Keratinocyte (primary cell): ENCODE data around the gene CHD2. TPM values are rescaled to one million over a fixed set of nuclear protein-coding genes. Genes with fewer than 3 reads are reported as not detected.

ENCODE experiments used
- DNase-seq: peaks from one replicate; pipeline ENCODE4 v3.0.0-alpha.2; 2011; ENCODE audit warnings: low read depth, missing footprints, low spot score
- FAIRE-seq: peaks from 2 replicates; lab custom pipeline; 2011; peaks lifted over from hg19 to GRCh38; lab: Jason Lieb, UNC
- H2AFZ ChIP-seq: 2 replicates; pipeline ENCODE4 v1.6.0; 2012; ENCODE audit warnings: low read length, control low read depth, inconsistent platforms; ENCODE audit not compliant: control insufficient read depth
- H3K27ac ChIP-seq: 2 replicates; pipeline ENCODE4 v1.5.1; 2011; ENCODE audit warnings: low read length; ENCODE audit not compliant: control insufficient read depth, insufficient read depth
- H3K27me3 ChIP-seq: 3 replicates; pipeline ENCODE4 v1.6.0; 2011; ENCODE audit warnings: low read length; ENCODE audit not compliant: control insufficient read depth, insufficient read depth; ENCODE audit errors: extremely low read depth
- H3K36me3 ChIP-seq, 2 experiments: 2 replicates in 1 of 2; 3 replicates in 1 of 2; pipeline ENCODE4 v1.5.1; 2011; ENCODE audit warnings: low read length in 2 of 2, mild to moderate bottlenecking in 1 of 2; ENCODE audit not compliant: control insufficient read depth in 2 of 2, insufficient read depth in 2 of 2; ENCODE audit errors: extremely low read depth in 1 of 2
- H3K4me1 ChIP-seq: 3 replicates; pipeline ENCODE4 v1.5.1; 2011; ENCODE audit warnings: low read length; ENCODE audit not compliant: control insufficient read depth, insufficient read depth; ENCODE audit errors: extremely low read depth
- H3K4me2 ChIP-seq: 3 replicates; pipeline ENCODE4 v1.6.0; 2011; ENCODE audit warnings: low read depth, low read length; ENCODE audit not compliant: control insufficient read depth, insufficient read depth; ENCODE audit errors: extremely low read depth
- H3K4me3 ChIP-seq, 3 experiments: fragments of 200-600 bp in 1 of 3; sonication (generic) in 1 of 3; 2 replicates in 2 of 3; 3 replicates in 1 of 3; pipeline ENCODE4 v1.5.1; 2011 to 2016; ENCODE audit warnings: low read length in 3 of 3, mild to moderate bottlenecking in 3 of 3, control low read depth in 2 of 3, inconsistent platforms in 1 of 3, low read depth in 1 of 3, mixed read lengths in 1 of 3, mixed run types in 1 of 3, moderate library complexity in 1 of 3; ENCODE audit not compliant: control insufficient read depth in 2 of 3, insufficient read depth in 2 of 3; ENCODE audit errors: extremely low read depth in 1 of 3
- H3K79me2 ChIP-seq: 2 replicates; pipeline ENCODE4 v1.6.0; 2012; ENCODE audit warnings: low read length; ENCODE audit not compliant: control insufficient read depth, insufficient read depth
- H3K9ac ChIP-seq: 3 replicates; pipeline ENCODE4 v1.6.0; 2011; ENCODE audit warnings: low read length; ENCODE audit not compliant: control insufficient read depth, insufficient read depth; ENCODE audit errors: extremely low read depth
- H3K9me1 ChIP-seq: 3 replicates; pipeline ENCODE4 v1.6.0; 2011; ENCODE audit warnings: low read length; ENCODE audit not compliant: control insufficient read depth, insufficient read depth; ENCODE audit errors: extremely low read depth
- H3K9me3 ChIP-seq: 2 replicates; pipeline ENCODE4 v1.5.1; 2012; ENCODE audit warnings: low read depth, low read length; ENCODE audit not compliant: control insufficient read depth
- H4K20me1 ChIP-seq: 3 replicates; pipeline ENCODE4 v1.6.0; 2011; ENCODE audit warnings: low read length; ENCODE audit not compliant: control insufficient read depth, insufficient read depth; ENCODE audit errors: extremely low read depth
- CTCF ChIP-seq, 3 experiments: IDR thresholded peaks in 1 of 3; conservative IDR thresholded peaks in 1 of 3; optimal IDR thresholded peaks in 1 of 3; 2 replicates in 2 of 3; 3 replicates in 1 of 3; pipeline versions ENCODE3 to v1.5.1; 2011; ENCODE audit warnings: low read length in 3 of 3, mild to moderate bottlenecking in 3 of 3, moderate library complexity in 2 of 3, control low read depth in 1 of 3, inconsistent platforms in 1 of 3; ENCODE audit not compliant: insufficient read depth in 2 of 3; ENCODE audit errors: extremely low read depth in 1 of 3
- EZH2 ChIP-seq: IDR thresholded peaks from one replicate; pipeline ENCODE4 v1.6.1; 2012; ENCODE audit warnings: inconsistent platforms, mild to moderate bottlenecking, low read length, moderate library complexity
- dilution Hi-C: fragments of 300-500 bp; cut with MboI; formaldehyde crosslinking; loops from one replicate; pipeline ENCODE4 v1.7.0; 2020; ENCODE audit warnings: low sequenced_read_pairs; ENCODE audit not compliant: extremely low pct_ligation_motif_present
- polyA plus RNA-seq, 5 experiments: library from polyadenylated mRNA; depleted of rRNA in 3 of 5; stranded (reverse) in 3 of 5; stranded (forward) in 1 of 5; unstranded in 1 of 5; fragments of >200 nt; gene quantifications; 1 replicate in 1 of 5; 2 replicates in 3 of 5; 3 replicates in 1 of 5; pipeline versions ENCODE4 v1.2.1 to v1.2.3, GENCODE V29; 2011 to 2012; ENCODE audit warnings: missing spikeins in 2 of 5, low read depth in 1 of 5, low replicate concordance in 1 of 5

The CHD2 gene
- polyA plus RNA-seq, 1 donor (not counting 4 experiments of a cell fraction or from before 2014, with no cell fraction given): 62.0 TPM

GRCh38 chr15:93050648-93051047 lies 150.5 kb downstream of the CHD2 start:
- H3K9ac ChIP-seq: no peak overlapping the region
- no peaks in the 10 kb centered on the region for H3K9me1 ChIP-seq
- TF ChIP-seq EZH2 (no peak), CTCF (optimal IDR thresholded peaks at IDR 0.05 in 1 of 3, IDR thresholded peaks at IDR 0.05 in 1 of 3, conservative IDR thresholded peaks at IDR 0.05 in 1 of 3; ENCODE audit: extremely low read depth in 1 of 3, insufficient read depth in 2 of 3, low read length in 3 of 3) (no peak)
- no peaks in the 10 kb centered on the region for H3K36me3 ChIP-seq
- peaks cover 8% of the 10 kb centered on the region for H3K27me3 ChIP-seq
- FAIRE-seq: no peak
- peaks cover 6% of the 10 kb centered on the region for H3K4me1 ChIP-seq
- dilution Hi-C loops: no loop called here
- no peaks in the 10 kb centered on the region for H4K20me1 ChIP-seq
- DNase-seq: no peak
- H3K9me3 ChIP-seq: no peaks in the 10 kb centered on the region
- no peak overlapping the region for H3K27ac ChIP-seq
- no peak overlapping the region for H2AFZ ChIP-seq
- H3K4me2 ChIP-seq: no peak overlapping the region
- no peak overlapping the region for H3K4me3 ChIP-seq
- H3K79me2 ChIP-seq: no peaks in the 10 kb centered on the region

- H3K27ac ChIP-seq: no peak overlapping the region
- DNase-seq (no peak), FAIRE-seq (no peak)
- H3K4me1 ChIP-seq: peaks cover 6% of the 10 kb centered on the region
- H3K9ac ChIP-seq: no peak overlapping the region
- no peaks in the 10 kb centered on the region for H3K9me1 ChIP-seq
- H3K79me2 ChIP-seq: no peaks in the 10 kb centered on the region
- dilution Hi-C loops: no loop called here
- peaks cover 8% of the 10 kb centered on the region for H3K27me3 ChIP-seq
- no peaks in the 10 kb centered on the region for H3K9me3 ChIP-seq
- no peaks in the 10 kb centered on the region for H4K20me1 ChIP-seq
- no peaks in the 10 kb centered on the region for H3K36me3 ChIP-seq
- H3K4me2 ChIP-seq: no peak overlapping the region
- no peak for TF ChIP-seq EZH2
- TF ChIP-seq CTCF (optimal IDR thresholded peaks at IDR 0.05 in 1 of 3, IDR thresholded peaks at IDR 0.05 in 1 of 3, conservative IDR thresholded peaks at IDR 0.05 in 1 of 3; ENCODE audit: extremely low read depth in 1 of 3, insufficient read depth in 2 of 3, low read length in 3 of 3): no peak
- no peak overlapping the region for H2AFZ ChIP-seq
- no peak overlapping the region for H3K4me3 ChIP-seq
Observed at GRCh38 chr15:93051236-93052089, 151.3 kb downstream of the CHD2 start.
